ENCODE results near the gene CDK14. TPM values are rescaled to one million over a fixed set of nuclear protein-coding genes. Genes with fewer than 3 reads are reported as not detected.

The CDK14 gene
- total RNA-seq, 1 experiment from 2014 or later = 57.9 TPM

DNA sequence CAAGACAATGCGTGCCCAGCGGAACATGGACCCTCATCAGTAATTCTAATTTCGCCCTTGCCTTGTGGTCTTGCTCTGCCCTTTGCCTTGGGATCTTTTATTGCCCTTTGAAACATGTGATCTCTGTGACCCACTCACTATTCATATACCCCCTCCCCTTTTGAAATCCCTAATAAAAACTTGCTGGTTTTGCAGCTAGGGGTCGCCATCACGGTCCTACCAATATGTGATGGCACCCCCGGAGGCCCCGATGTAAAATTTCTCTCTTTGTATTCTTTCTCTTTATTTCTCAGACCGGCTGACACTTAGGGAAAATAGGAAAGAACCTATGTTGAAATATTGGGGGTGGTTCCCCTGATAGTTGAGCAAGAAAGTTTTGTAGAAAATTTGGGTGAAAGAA is 242.7 kb downstream of the CDK14 start:
- peaks cover 36% of the 10 kb centered on the region for H3K36me3 Mint-ChIP-seq
- peaks cover 27% of the 10 kb centered on the region for H3K9me3 Mint-ChIP-seq
- ChIA-PET POLR2A (no interaction called here), CTCF (no interaction called here)
- peaks cover 5% of the 10 kb centered on the region; the same call in 1 of the 2 replicates for H3K4me1 Mint-ChIP-seq
- ATAC-seq = no peak
- H3K27me3 Mint-ChIP-seq (ENCODE audit: low read depth) = no peaks in the 10 kb centered on the region
- H3K27ac Mint-ChIP-seq = no peak overlapping the region
- DNase-seq (ENCODE audit: low spot score) = no peak
- TF ChIP-seq, protein P1, sequence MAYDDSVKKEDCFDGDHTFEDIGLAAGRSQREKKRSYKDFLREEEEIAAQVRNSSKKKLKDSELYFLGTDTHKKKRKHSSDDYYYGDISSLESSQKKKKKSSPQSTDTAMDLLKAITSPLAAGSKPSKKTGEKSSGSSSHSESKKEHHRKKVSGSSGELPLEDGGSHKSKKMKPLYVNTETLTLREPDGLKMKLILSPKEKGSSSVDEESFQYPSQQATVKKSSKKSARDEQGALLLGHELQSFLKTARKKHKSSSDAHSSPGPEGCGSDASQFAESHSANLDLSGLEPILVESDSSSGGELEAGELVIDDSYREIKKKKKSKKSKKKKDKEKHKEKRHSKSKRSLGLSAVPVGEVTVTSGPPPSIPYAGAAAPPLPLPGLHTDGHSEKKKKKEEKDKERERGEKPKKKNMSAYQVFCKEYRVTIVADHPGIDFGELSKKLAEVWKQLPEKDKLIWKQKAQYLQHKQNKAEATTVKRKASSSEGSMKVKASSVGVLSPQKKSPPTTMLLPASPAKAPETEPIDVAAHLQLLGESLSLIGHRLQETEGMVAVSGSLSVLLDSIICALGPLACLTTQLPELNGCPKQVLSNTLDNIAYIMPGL (CRISPR knock-in tag; IDR thresholded peaks at IDR 0.05) = no peak
- TF ChIP-seq NR3C1 (CRISPR knock-in tag; conservative IDR thresholded peaks at IDR 0.05; ENCODE audit: low read depth) (no peak), ZNF317 (CRISPR knock-in tag; IDR thresholded peaks at IDR 0.05; ENCODE audit: borderline replicate concordance, low read depth) (no peak), ZNF423 (CRISPR knock-in tag; IDR thresholded peaks at IDR 0.05) (no peak), ATF1 (CRISPR knock-in tag; IDR thresholded peaks at IDR 0.05) (no peak), NFE2L1 (CRISPR knock-in tag; IDR thresholded peaks at IDR 0.05) (no peak), ZNF232 (CRISPR knock-in tag; IDR thresholded peaks at IDR 0.05) (no peak), NFYB (CRISPR knock-in tag; conservative IDR thresholded peaks at IDR 0.05; ENCODE audit: low read depth) (no peak), RORB (CRISPR knock-in tag; IDR thresholded peaks at IDR 0.05) (no peak)
- TF ChIP-seq, protein P2, sequence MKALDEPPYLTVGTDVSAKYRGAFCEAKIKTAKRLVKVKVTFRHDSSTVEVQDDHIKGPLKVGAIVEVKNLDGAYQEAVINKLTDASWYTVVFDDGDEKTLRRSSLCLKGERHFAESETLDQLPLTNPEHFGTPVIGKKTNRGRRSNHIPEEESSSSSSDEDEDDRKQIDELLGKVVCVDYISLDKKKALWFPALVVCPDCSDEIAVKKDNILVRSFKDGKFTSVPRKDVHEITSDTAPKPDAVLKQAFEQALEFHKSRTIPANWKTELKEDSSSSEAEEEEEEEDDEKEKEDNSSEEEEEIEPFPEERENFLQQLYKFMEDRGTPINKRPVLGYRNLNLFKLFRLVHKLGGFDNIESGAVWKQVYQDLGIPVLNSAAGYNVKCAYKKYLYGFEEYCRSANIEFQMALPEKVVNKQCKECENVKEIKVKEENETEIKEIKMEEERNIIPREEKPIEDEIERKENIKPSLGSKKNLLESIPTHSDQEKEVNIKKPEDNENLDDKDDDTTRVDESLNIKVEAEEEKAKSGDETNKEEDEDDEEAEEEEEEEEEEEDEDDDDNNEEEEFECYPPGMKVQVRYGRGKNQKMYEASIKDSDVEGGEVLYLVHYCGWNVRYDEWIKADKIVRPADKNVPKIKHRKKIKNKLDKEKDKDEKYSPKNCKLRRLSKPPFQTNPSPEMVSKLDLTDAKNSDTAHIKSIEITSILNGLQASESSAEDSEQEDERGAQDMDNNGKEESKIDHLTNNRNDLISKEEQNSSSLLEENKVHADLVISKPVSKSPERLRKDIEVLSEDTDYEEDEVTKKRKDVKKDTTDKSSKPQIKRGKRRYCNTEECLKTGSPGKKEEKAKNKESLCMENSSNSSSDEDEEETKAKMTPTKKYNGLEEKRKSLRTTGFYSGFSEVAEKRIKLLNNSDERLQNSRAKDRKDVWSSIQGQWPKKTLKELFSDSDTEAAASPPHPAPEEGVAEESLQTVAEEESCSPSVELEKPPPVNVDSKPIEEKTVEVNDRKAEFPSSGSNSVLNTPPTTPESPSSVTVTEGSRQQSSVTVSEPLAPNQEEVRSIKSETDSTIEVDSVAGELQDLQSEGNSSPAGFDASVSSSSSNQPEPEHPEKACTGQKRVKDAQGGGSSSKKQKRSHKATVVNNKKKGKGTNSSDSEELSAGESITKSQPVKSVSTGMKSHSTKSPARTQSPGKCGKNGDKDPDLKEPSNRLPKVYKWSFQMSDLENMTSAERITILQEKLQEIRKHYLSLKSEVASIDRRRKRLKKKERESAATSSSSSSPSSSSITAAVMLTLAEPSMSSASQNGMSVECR (CRISPR knock-in tag; IDR thresholded peaks at IDR 0.05; ENCODE audit: borderline replicate concordance) = no peak
- TF ChIP-seq, protein P3, sequence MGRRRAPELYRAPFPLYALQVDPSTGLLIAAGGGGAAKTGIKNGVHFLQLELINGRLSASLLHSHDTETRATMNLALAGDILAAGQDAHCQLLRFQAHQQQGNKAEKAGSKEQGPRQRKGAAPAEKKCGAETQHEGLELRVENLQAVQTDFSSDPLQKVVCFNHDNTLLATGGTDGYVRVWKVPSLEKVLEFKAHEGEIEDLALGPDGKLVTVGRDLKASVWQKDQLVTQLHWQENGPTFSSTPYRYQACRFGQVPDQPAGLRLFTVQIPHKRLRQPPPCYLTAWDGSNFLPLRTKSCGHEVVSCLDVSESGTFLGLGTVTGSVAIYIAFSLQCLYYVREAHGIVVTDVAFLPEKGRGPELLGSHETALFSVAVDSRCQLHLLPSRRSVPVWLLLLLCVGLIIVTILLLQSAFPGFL (CRISPR knock-in tag; IDR thresholded peaks at IDR 0.05; ENCODE audit: borderline replicate concordance) = no peak
- TF ChIP-seq, protein P4, sequence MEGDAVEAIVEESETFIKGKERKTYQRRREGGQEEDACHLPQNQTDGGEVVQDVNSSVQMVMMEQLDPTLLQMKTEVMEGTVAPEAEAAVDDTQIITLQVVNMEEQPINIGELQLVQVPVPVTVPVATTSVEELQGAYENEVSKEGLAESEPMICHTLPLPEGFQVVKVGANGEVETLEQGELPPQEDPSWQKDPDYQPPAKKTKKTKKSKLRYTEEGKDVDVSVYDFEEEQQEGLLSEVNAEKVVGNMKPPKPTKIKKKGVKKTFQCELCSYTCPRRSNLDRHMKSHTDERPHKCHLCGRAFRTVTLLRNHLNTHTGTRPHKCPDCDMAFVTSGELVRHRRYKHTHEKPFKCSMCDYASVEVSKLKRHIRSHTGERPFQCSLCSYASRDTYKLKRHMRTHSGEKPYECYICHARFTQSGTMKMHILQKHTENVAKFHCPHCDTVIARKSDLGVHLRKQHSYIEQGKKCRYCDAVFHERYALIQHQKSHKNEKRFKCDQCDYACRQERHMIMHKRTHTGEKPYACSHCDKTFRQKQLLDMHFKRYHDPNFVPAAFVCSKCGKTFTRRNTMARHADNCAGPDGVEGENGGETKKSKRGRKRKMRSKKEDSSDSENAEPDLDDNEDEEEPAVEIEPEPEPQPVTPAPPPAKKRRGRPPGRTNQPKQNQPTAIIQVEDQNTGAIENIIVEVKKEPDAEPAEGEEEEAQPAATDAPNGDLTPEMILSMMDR (IDR thresholded peaks at IDR 0.05) = no peak
- TF ChIP-seq, protein P5, sequence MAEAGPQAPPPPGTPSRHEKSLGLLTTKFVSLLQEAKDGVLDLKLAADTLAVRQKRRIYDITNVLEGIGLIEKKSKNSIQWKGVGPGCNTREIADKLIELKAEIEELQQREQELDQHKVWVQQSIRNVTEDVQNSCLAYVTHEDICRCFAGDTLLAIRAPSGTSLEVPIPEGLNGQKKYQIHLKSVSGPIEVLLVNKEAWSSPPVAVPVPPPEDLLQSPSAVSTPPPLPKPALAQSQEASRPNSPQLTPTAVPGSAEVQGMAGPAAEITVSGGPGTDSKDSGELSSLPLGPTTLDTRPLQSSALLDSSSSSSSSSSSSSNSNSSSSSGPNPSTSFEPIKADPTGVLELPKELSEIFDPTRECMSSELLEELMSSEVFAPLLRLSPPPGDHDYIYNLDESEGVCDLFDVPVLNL (CRISPR knock-in tag; IDR thresholded peaks at IDR 0.05; ENCODE audit: borderline replicate concordance, low read depth) = no peak
- TF ChIP-seq, protein P6, sequence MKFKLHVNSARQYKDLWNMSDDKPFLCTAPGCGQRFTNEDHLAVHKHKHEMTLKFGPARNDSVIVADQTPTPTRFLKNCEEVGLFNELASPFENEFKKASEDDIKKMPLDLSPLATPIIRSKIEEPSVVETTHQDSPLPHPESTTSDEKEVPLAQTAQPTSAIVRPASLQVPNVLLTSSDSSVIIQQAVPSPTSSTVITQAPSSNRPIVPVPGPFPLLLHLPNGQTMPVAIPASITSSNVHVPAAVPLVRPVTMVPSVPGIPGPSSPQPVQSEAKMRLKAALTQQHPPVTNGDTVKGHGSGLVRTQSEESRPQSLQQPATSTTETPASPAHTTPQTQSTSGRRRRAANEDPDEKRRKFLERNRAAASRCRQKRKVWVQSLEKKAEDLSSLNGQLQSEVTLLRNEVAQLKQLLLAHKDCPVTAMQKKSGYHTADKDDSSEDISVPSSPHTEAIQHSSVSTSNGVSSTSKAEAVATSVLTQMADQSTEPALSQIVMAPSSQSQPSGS (CRISPR knock-in tag; IDR thresholded peaks at IDR 0.05; ENCODE audit: borderline replicate concordance, low read depth) = no peak
- TF ChIP-seq, protein P7, sequence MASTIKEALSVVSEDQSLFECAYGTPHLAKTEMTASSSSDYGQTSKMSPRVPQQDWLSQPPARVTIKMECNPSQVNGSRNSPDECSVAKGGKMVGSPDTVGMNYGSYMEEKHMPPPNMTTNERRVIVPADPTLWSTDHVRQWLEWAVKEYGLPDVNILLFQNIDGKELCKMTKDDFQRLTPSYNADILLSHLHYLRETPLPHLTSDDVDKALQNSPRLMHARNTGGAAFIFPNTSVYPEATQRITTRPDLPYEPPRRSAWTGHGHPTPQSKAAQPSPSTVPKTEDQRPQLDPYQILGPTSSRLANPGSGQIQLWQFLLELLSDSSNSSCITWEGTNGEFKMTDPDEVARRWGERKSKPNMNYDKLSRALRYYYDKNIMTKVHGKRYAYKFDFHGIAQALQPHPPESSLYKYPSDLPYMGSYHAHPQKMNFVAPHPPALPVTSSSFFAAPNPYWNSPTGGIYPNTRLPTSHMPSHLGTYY (CRISPR knock-in tag; IDR thresholded peaks at IDR 0.05) = no peak
- TF ChIP-seq, protein P8, sequence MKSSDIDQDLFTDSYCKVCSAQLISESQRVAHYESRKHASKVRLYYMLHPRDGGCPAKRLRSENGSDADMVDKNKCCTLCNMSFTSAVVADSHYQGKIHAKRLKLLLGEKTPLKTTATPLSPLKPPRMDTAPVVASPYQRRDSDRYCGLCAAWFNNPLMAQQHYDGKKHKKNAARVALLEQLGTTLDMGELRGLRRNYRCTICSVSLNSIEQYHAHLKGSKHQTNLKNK (CRISPR knock-in tag; IDR thresholded peaks at IDR 0.05) = no peak
- TF ChIP-seq, protein P9, sequence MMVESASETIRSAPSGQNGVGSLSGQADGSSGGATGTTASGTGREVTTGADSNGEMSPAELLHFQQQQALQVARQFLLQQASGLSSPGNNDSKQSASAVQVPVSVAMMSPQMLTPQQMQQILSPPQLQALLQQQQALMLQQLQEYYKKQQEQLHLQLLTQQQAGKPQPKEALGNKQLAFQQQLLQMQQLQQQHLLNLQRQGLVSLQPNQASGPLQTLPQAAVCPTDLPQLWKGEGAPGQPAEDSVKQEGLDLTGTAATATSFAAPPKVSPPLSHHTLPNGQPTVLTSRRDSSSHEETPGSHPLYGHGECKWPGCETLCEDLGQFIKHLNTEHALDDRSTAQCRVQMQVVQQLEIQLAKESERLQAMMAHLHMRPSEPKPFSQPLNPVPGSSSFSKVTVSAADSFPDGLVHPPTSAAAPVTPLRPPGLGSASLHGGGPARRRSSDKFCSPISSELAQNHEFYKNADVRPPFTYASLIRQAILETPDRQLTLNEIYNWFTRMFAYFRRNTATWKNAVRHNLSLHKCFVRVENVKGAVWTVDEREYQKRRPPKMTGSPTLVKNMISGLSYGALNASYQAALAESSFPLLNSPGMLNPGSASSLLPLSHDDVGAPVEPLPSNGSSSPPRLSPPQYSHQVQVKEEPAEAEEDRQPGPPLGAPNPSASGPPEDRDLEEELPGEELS (CRISPR knock-in tag; IDR thresholded peaks at IDR 0.05) = no peak
- H3K4me3 Mint-ChIP-seq = no peak overlapping the region
